Measurements from ENCODE around the gene PARVB.

Gene PARVB

DNA sequence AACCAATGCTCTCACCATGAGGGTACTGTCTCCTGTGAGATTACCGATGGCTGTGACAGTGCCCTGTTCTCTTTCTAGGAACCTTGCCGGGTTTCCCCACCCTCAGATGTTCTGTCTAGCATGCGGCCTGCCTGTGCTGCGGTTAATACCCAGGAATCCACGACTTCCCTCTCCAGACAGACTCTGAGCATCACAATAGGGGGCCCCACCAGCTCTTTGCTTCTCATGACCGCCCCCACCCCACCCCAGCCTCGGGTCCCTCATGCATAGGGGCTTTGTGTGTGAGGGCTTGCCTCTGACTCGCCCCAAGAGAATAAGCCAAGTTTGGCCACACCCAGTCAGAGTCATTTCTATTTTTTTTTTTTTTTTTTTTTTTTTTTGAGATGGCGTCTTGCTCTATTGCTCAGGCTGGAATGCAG is 166.9 kb downstream of the PARVB start:
- Histone ChIP-seq H3K36me3 (ENCODE audit: insufficient read depth, low read length) (no peaks in the 10 kb centered on the region), H3K9me3 (ENCODE audit: low read length) (no peaks in the 10 kb centered on the region), H3F3A (ENCODE audit: insufficient read depth, low read length) (no peaks in the 10 kb centered on the region), H2AFZ (ENCODE audit: low read length) (no peak overlapping the region), H3K27ac (ENCODE audit: low read depth, low read length, poor library complexity, severe bottlenecking) (no peak overlapping the region), H4K20me1 (ENCODE audit: insufficient read depth, low read length) (no peaks in the 10 kb centered on the region), H3K4me2 (ENCODE audit: low read length) (no peak overlapping the region), H3K79me2 (ENCODE audit: insufficient read depth, low read length) (no peaks in the 10 kb centered on the region), H3K4me1 (ENCODE audit: insufficient read depth, low read length, severe bottlenecking) (no peaks in the 10 kb centered on the region), H3K9ac (ENCODE audit: low read length) (no peak overlapping the region), H3K9me2 (ENCODE audit: low read depth, low read length) (no peaks in the 10 kb centered on the region), H3K27me3 (ENCODE audit: insufficient read depth, low read length) (peaks cover 7% of the 10 kb centered on the region; the same call in 1 of the 2 replicates), H3K4me3 (ENCODE audit: low read depth, low read length, poor library complexity, severe bottlenecking) (no peak overlapping the region)
- TF ChIP-seq, protein P1, sequence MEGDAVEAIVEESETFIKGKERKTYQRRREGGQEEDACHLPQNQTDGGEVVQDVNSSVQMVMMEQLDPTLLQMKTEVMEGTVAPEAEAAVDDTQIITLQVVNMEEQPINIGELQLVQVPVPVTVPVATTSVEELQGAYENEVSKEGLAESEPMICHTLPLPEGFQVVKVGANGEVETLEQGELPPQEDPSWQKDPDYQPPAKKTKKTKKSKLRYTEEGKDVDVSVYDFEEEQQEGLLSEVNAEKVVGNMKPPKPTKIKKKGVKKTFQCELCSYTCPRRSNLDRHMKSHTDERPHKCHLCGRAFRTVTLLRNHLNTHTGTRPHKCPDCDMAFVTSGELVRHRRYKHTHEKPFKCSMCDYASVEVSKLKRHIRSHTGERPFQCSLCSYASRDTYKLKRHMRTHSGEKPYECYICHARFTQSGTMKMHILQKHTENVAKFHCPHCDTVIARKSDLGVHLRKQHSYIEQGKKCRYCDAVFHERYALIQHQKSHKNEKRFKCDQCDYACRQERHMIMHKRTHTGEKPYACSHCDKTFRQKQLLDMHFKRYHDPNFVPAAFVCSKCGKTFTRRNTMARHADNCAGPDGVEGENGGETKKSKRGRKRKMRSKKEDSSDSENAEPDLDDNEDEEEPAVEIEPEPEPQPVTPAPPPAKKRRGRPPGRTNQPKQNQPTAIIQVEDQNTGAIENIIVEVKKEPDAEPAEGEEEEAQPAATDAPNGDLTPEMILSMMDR (IDR thresholded peaks at IDR 0.05; ENCODE audit: low read length), result no peak
- no peak for TF ChIP-seq EZH2 (IDR thresholded peaks at IDR 0.05; ENCODE audit: borderline replicate concordance, low read length)

DNA sequence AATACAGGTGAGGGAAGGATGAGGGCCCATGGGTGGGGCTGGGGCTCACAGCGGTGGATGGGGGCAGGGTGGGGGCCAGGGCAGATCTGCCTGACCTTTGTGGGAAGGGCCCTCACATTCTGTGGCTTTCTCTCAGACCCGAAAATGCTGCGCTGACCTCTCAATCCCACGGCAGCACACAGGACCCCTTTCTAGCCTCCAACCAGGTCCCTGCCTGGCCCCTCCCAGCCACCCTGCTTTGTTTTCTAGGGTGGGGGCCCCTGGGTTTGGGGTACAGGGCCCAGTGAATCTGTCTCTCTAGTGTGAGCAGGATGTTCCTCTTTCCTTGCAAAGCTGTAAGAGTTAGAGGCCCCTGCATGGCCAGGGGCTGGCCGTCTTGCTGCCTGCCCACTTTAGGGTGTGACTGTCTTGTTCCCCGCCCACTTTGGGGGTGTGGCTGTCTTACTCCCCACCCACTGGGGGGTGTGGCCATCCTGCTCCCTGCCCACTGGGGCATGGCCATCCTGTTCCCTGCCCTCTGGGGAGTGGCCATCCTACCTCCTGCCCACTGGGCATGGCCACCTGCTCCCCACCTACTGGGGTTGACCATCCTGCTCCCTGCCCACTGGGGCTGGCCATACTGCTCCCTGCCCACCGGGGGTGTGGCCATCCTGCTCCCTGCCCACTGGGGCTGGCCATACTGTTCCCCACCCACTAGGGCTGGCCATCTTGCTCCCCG is 168.2 kb downstream of the PARVB start:
- H3K4me2 ChIP-seq (ENCODE audit: low read length), result no peak overlapping the region
- no peaks in the 10 kb centered on the region for H3K4me1 ChIP-seq (ENCODE audit: insufficient read depth, low read length, severe bottlenecking)
- H3K79me2 ChIP-seq (ENCODE audit: insufficient read depth, low read length), result no peaks in the 10 kb centered on the region
- no peaks in the 10 kb centered on the region for H3K9me3 ChIP-seq (ENCODE audit: low read length)
- H3K27me3 ChIP-seq (ENCODE audit: insufficient read depth, low read length), result peaks cover 7% of the 10 kb centered on the region; the same call in 1 of the 2 replicates
- no peaks in the 10 kb centered on the region for H3K9me2 ChIP-seq (ENCODE audit: low read depth, low read length)
- no peaks in the 10 kb centered on the region for H4K20me1 ChIP-seq (ENCODE audit: insufficient read depth, low read length)
- no peak overlapping the region for H3K27ac ChIP-seq (ENCODE audit: low read depth, low read length, poor library complexity, severe bottlenecking)
- TF ChIP-seq, protein P1 (IDR thresholded peaks at IDR 0.05; ENCODE audit: low read length), result no peak
- no peak for TF ChIP-seq EZH2 (IDR thresholded peaks at IDR 0.05; ENCODE audit: borderline replicate concordance, low read length)
- no peak overlapping the region for H3K9ac ChIP-seq (ENCODE audit: low read length)
- no peak overlapping the region for H2AFZ ChIP-seq (ENCODE audit: low read length)
- no peak overlapping the region for H3K4me3 ChIP-seq (ENCODE audit: low read depth, low read length, poor library complexity, severe bottlenecking)
- H3F3A ChIP-seq (ENCODE audit: insufficient read depth, low read length), result no peaks in the 10 kb centered on the region
- H3K36me3 ChIP-seq (ENCODE audit: insufficient read depth, low read length), result no peaks in the 10 kb centered on the region

- Histone ChIP-seq H4K20me1 (ENCODE audit: insufficient read depth, low read length) (no peaks in the 10 kb centered on the region), H3K4me2 (ENCODE audit: low read length) (no peak overlapping the region), H3K27me3 (ENCODE audit: insufficient read depth, low read length) (peaks cover 7% of the 10 kb centered on the region; the same call in 1 of the 2 replicates), H3K79me2 (ENCODE audit: insufficient read depth, low read length) (no peaks in the 10 kb centered on the region), H3K27ac (ENCODE audit: low read depth, low read length, poor library complexity, severe bottlenecking) (no peak overlapping the region), H3K9me3 (ENCODE audit: low read length) (no peaks in the 10 kb centered on the region), H3K36me3 (ENCODE audit: insufficient read depth, low read length) (no peaks in the 10 kb centered on the region), H3F3A (ENCODE audit: insufficient read depth, low read length) (no peaks in the 10 kb centered on the region), H3K9ac (ENCODE audit: low read length) (no peak overlapping the region), H3K4me3 (ENCODE audit: low read depth, low read length, poor library complexity, severe bottlenecking) (no peak overlapping the region), H3K9me2 (ENCODE audit: low read depth, low read length) (no peaks in the 10 kb centered on the region), H3K4me1 (ENCODE audit: insufficient read depth, low read length, severe bottlenecking) (no peaks in the 10 kb centered on the region), H2AFZ (ENCODE audit: low read length) (no peak overlapping the region)
- TF ChIP-seq EZH2 (IDR thresholded peaks at IDR 0.05; ENCODE audit: borderline replicate concordance, low read length), result no peak
- TF ChIP-seq, protein P1 (IDR thresholded peaks at IDR 0.05; ENCODE audit: low read length), result no peak
Observed at GRCh38 chr22:44192816-44193534, 168.9 kb downstream of the PARVB start.

Measured in OCI-LY1 (cell line).